Measurements from ENCODE around the gene GAMT. TPM values are rescaled to one million over a fixed set of nuclear protein-coding genes. Genes with fewer than 3 reads are reported as not detected.

GAMT gene
- total RNA-seq, 6 experiments from 2014 or later = 151 to 380 (median 221) TPM

DNA sequence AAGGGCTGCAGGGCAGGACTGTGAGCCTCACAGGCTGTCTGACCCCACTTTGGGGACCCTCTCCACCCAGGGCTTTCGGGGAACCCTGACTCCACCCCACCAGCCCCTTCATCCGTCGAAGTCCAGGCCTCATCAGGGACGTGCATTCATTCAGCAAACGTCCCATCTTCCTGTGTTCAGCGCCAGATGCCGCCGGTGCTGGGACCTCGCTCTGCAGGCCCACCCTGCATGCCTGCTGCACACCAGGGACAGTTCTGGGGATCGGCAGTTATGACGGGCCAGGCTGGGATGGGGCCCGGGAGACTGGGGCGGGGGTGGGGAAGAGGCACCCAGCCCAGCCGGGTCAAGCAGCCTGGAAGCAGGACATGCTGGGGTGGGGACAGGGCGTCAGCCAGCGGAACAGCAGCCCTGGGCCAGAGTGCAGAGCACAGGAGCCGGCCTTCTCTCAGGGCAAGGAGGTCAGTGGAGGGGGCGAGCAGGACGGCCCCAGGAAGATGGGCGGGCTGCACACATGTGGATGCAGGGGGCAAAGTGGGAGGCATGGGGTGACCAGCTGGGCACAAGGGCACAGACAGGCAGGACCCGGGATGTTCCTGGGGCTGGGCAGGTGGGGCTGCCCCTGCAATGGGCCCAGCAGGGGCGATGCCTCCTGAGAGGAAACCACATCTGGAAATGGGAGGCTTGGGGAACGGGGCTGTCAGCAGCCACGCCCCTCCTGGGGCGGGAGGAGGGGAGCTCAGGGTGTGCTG, 5.1 kb downstream of the GAMT start:
- intact Hi-C loops (cut with DNase I) = loop anchor here (5.0 to 10.0 kb wide), 2 partner anchors 111 to 119 kb away; partner anchors contain the start of genes EFNA2 (in 1 of the 2) and FAM174C (in 1 of the 2)
- 5% methylated on average over 7 of the region's 25 CpGs for WGBS (ENCODE audit: insufficient coverage, low coverage, low lambda C conversion rate, missing lambda C conversion rate)
- Histone ChIP-seq H3K4me1 (peaks cover 0 to 44% (median 22%) of the 10 kb centered on the region in 4 donors), H3K36me3 (peaks cover 0 to 28% (median 13%) of the 10 kb centered on the region in 4 donors), H3K4me3 (no peak overlapping the region), H3K27ac (peak overlapping the region in 2 of 3 donors; percentile 65 to 66), H3K9me3 (no peaks in the 10 kb centered on the region), H3K27me3 (no peaks in the 10 kb centered on the region)
- peak in 2 of 3 donors; percentile 80 to 84 for DNase-seq
- ATAC-seq = peak; percentile 13 to 49 (median 38)
- no peak for TF ChIP-seq POLR2A (IDR thresholded peaks at IDR 0.05)
- TF ChIP-seq, protein P1, sequence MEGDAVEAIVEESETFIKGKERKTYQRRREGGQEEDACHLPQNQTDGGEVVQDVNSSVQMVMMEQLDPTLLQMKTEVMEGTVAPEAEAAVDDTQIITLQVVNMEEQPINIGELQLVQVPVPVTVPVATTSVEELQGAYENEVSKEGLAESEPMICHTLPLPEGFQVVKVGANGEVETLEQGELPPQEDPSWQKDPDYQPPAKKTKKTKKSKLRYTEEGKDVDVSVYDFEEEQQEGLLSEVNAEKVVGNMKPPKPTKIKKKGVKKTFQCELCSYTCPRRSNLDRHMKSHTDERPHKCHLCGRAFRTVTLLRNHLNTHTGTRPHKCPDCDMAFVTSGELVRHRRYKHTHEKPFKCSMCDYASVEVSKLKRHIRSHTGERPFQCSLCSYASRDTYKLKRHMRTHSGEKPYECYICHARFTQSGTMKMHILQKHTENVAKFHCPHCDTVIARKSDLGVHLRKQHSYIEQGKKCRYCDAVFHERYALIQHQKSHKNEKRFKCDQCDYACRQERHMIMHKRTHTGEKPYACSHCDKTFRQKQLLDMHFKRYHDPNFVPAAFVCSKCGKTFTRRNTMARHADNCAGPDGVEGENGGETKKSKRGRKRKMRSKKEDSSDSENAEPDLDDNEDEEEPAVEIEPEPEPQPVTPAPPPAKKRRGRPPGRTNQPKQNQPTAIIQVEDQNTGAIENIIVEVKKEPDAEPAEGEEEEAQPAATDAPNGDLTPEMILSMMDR (IDR thresholded peaks at IDR 0.05) = no peak

DNA sequence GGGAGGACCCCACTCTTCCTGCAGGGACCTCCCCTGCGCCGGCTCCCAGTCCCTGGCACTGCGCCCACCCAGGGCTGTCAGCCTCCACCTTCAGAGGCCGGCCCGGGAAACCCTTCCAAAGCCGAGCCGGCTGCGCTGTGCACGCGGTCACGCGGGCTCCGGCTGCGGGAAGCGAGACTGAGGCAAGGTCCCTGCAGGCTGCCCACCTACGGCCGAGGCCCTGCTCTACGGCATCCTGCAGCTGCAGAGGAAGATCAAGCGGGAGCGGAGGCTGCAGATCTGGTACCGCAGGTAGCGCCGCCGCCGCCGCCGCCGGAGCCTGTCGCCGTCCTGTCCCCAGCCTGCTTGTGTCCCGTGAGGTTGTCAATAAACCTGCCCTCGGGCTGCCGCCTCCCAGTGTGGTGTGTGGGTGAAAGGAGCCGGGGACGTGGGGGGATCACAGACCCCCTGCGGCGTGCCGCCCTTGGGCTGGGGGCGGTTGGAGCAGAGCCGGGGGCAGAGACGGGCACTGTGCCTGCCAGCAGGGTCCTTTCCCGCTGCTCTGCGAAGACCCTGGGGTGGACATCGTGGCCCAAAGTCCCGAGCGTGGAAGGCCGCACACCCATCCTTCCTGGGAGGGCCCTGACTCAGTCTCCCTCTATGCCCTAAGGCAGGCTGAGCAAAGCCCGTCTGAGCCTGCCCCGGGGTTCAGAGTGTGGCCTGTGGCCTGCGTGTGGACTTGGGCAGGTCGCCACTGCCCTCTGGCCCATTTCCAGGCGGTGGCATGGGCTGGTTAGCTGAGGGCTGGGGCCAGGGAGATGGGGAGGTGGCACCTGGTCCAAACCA, 5.9 kb downstream of the GAMT start:
- peak; percentile 55 to 68 (median 64) for ATAC-seq
- H3K4me3 ChIP-seq = peak overlapping the region in 2 of 3 donors; percentile 29 to 35
- H3K27ac ChIP-seq = peak overlapping the region in 2 of 3 donors; percentile 65 to 66
- H3K27me3 ChIP-seq = no peaks in the 10 kb centered on the region
- no peaks in the 10 kb centered on the region for H3K9me3 ChIP-seq
- WGBS (ENCODE audit: insufficient coverage, low coverage, low lambda C conversion rate, missing lambda C conversion rate) = 49% methylated on average over 8 of the region's 52 CpGs
- DNase-seq = peak; percentile 86 to 95 (median 92)
- peaks cover 0 to 33% (median 14%) of the 10 kb centered on the region in 4 donors for H3K36me3 ChIP-seq
- intact Hi-C loops (cut with DNase I) = loop anchor here (5.0 to 10.0 kb wide), 2 partner anchors 111 to 118 kb away; partner anchors contain the start of genes EFNA2 (in 1 of the 2) and FAM174C (in 1 of the 2)
- TF ChIP-seq, protein P1 (IDR thresholded peaks at IDR 0.05) = no peak
- peak; percentile 60 for TF ChIP-seq POLR2A (IDR thresholded peaks at IDR 0.05)
- H3K4me1 ChIP-seq = peaks cover 0 to 44% (median 22%) of the 10 kb centered on the region in 4 donors

DNA sequence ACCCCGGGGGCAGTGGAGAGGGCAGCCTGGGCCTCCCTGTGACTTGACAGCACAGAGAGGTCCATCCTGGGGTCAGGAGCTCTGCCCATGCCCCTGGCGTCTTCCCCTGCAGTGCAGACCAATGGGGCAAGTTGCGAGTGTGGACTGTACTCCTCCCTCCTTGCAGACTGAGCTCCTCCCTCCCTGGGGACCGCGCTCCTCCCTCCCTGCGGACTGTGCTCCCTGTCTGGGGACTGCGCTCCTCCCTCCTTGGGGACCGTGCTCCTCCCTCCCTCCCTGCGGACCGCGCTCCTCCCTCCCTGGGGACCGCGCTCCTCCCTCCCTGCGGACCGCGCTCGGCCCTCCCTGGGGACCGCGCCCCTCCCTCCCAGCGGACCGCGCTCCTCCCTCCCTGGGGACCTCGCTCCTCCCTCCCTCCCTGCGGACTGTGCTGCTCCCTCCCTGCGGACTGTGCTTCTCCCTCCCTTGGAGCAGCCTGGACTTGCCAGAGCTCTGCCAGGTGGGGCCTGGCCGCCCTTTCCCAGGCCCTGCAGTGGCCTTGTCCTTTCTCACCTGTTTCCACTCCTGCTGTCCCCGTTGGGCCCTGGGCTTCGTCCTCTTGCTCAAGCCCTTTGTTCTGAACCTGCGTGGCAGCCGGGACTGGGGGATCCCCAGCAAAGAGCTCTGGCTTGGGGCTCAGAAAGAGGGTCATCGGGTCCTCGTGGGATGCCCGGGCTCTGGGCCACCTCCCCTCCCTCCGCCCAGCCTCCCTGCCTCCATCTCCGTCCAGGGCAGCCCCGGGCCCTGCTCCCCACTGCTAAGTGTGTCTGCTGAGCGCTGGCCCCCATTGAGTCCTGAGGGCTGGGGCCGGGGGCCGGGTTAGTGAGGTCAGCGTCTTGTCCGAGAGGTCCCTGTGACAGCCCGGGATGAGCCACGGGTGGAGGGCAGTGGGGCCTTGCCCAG, 6.8 kb downstream of the GAMT start:
- peak overlapping the region in 2 of 3 donors; percentile 65 to 66 for H3K27ac ChIP-seq
- ATAC-seq = peak; percentile 42 to 70 (median 60)
- H3K36me3 ChIP-seq = peaks cover 0 to 36% (median 13%) of the 10 kb centered on the region in 4 donors
- 45% methylated on average over 21 of the region's 43 CpGs for WGBS (ENCODE audit: insufficient coverage, low coverage, low lambda C conversion rate, missing lambda C conversion rate)
- intact Hi-C loops (cut with DNase I) = loop anchor here (5.0 to 10.0 kb wide), 2 partner anchors 110 to 117 kb away; partner anchors contain the start of genes EFNA2 (in 1 of the 2) and FAM174C (in 1 of the 2)
- TF ChIP-seq, protein P1 (IDR thresholded peaks at IDR 0.05) = no peak
- no peak for TF ChIP-seq POLR2A (IDR thresholded peaks at IDR 0.05)
- peak; percentile 54 to 89 (median 88) for DNase-seq
- peak overlapping the region in 2 of 3 donors; percentile 13 to 29 for H3K4me3 ChIP-seq
- no peaks in the 10 kb centered on the region for H3K27me3 ChIP-seq
- H3K9me3 ChIP-seq = no peaks in the 10 kb centered on the region
- H3K4me1 ChIP-seq = peaks cover 0 to 41% (median 20%) of the 10 kb centered on the region in 4 donors
